HCT116 (cell line): Measurements from ENCODE around the gene PTPRCAP.
"Not testable (repeated sequence)": the region's sequence is repeated elsewhere in the genome, so short reads cannot be mapped to it uniquely, and the experiment has no call there.

ENCODE experiments used
- ATF3 ChIP-seq: IDR thresholded peaks from 2 replicates; pipeline ENCODE4 v1.6.1; 2012
- CTCF ChIP-seq, 3 experiments: fragments of 200-600 bp in 1 of 3; sonication (generic) in 1 of 3; IDR thresholded peaks in 2 of 3; conservative IDR thresholded peaks in 1 of 3; 2 replicates each; pipeline ENCODE4 v1.5.1; 2012 to 2017; ENCODE audit warnings: low read depth in 2 of 3, low read length in 2 of 3, antibody characterized with exemption in 1 of 3, borderline replicate concordance in 1 of 3, control low read depth in 1 of 3, mild to moderate bottlenecking in 1 of 3, mixed read lengths in 1 of 3, mixed run types in 1 of 3, moderate library complexity in 1 of 3; ENCODE audit not compliant: insufficient read depth in 1 of 3
- ELF1 ChIP-seq: IDR thresholded peaks from 2 replicates; pipeline ENCODE4 v1.6.1; 2012; ENCODE audit warnings: low read depth, borderline replicate concordance
- EZH2 ChIP-seq: fragments of 200-600 bp; sonication (generic); IDR thresholded peaks from 2 replicates; pipeline ENCODE4 v1.6.1; 2017; ENCODE audit warnings: antibody characterized with exemption, mixed run types
- POLR2AphosphoS5 ChIP-seq: IDR thresholded peaks from 2 replicates; pipeline ENCODE4 v1.6.1; 2011; ENCODE audit warnings: mild to moderate bottlenecking, low read depth, low read length, moderate library complexity
- ZBTB33 ChIP-seq: IDR thresholded peaks from 2 replicates; pipeline ENCODE4 v1.6.1; 2011; ENCODE audit warnings: mild to moderate bottlenecking, low read length, moderate library complexity; ENCODE audit not compliant: insufficient replicate concordance; ENCODE audit errors: extremely low read depth

GRCh38 chr11:67476692-67477091 lies 39.2 kb upstream of the PTPRCAP start:
- TF ChIP-seq POLR2AphosphoS5; CTCF (IDR thresholded peaks at IDR 0.05 in 2 of 3, conservative IDR thresholded peaks at IDR 0.05 in 1 of 3; ENCODE audit: borderline replicate concordance in 1 of 3, insufficient read depth in 1 of 3, low read depth in 2 of 3, low read length in 2 of 3); ATF3; ELF1; ZBTB33; EZH2: not testable (repeated sequence)
